ENCODE results near the gene KRT12. TPM values are rescaled to one million over a fixed set of nuclear protein-coding genes. Genes with fewer than 3 reads are reported as not detected.

The KRT12 gene
- polyA plus RNA-seq (not detected in 3 replicates), polyA minus RNA-seq (not detected in 3 replicates)
- not detected for polyA plus RNA-seq (2011; ENCODE audit: low read depth)
- not detected in 2 replicates for polyA plus RNA-seq (2011; cell fraction: cytosol; rRNA removed)
- polyA plus RNA-seq (2011; cell fraction: nucleus; rRNA removed): not detected in 2 replicates
- polyA plus RNA-seq (2012; ENCODE audit: low replicate concordance): 0.20 TPM in 1 of 2 replicates, not detected in the other
- not detected for polyA minus RNA-seq (2011; cell fraction: cytosol; rRNA and poly(A)+ RNA removed)
- not detected in 2 replicates for polyA minus RNA-seq (2011; cell fraction: nucleus; rRNA and poly(A)+ RNA removed)

GRCh38 chr17:40866838-40867237 is at the start of gene KRT12:
Gene KRT12 (minus strand): TSS chr17:40867223. CDS start chr17:40867186, 37 bp downstream.
- no peaks in the 10 kb centered on the region for H3K36me3 ChIP-seq (ENCODE audit: control insufficient read depth in 2 of 2, extremely low read depth in 1 of 2, insufficient read depth in 2 of 2, low read length in 2 of 2)
- H2AFZ ChIP-seq (ENCODE audit: control insufficient read depth, low read length): no peak within 1 kb of the TSS
- dilution Hi-C loops (cut with MboI; ENCODE audit: extremely low pct_ligation_motif_present, low sequenced_read_pairs): no loop called here
- no peak within 1 kb of the TSS for H3K27ac ChIP-seq (ENCODE audit: control insufficient read depth, insufficient read depth, low read length)
- TF ChIP-seq EZH2 (IDR thresholded peaks at IDR 0.05; ENCODE audit: low read length) (no peak), CTCF (optimal IDR thresholded peaks at IDR 0.05 in 1 of 3, IDR thresholded peaks at IDR 0.05 in 1 of 3, conservative IDR thresholded peaks at IDR 0.05 in 1 of 3; ENCODE audit: extremely low read depth in 1 of 3, insufficient read depth in 2 of 3, low read length in 3 of 3) (no peak)
- H3K9me3 ChIP-seq (ENCODE audit: control insufficient read depth, low read depth, low read length): no peaks in the 10 kb centered on the region
- no peak within 1 kb of the TSS for H3K4me3 ChIP-seq (ENCODE audit: control insufficient read depth in 2 of 3, extremely low read depth in 1 of 3, insufficient read depth in 2 of 3, low read depth in 1 of 3, low read length in 3 of 3)
- no peak within 1 kb of the TSS for H3K4me2 ChIP-seq (ENCODE audit: control insufficient read depth, extremely low read depth, insufficient read depth, low read depth, low read length)
- H3K27me3 ChIP-seq (ENCODE audit: control insufficient read depth, extremely low read depth, insufficient read depth, low read length): no peaks in the 10 kb centered on the region
- DNase-seq (ENCODE audit: low read depth, low spot score) (no peak), FAIRE-seq (no peak)
- no peaks in the 10 kb centered on the region for H3K79me2 ChIP-seq (ENCODE audit: control insufficient read depth, insufficient read depth, low read length)
- H3K4me1 ChIP-seq (ENCODE audit: control insufficient read depth, extremely low read depth, insufficient read depth, low read length): no peaks in the 10 kb centered on the region
- H4K20me1 ChIP-seq (ENCODE audit: control insufficient read depth, extremely low read depth, insufficient read depth, low read length): no peaks in the 10 kb centered on the region
- H3K9ac ChIP-seq (ENCODE audit: control insufficient read depth, extremely low read depth, insufficient read depth, low read length): no peak within 1 kb of the TSS
- no peaks in the 10 kb centered on the region for H3K9me1 ChIP-seq (ENCODE audit: control insufficient read depth, extremely low read depth, insufficient read depth, low read length)

- DNase-seq (ENCODE audit: low read depth, low spot score): peak; percentile 52
Measured at GRCh38 chr17:40916366-40916765, 49.3 kb upstream of the KRT12 start.

More at GRCh38 chr17:40916366-40916765, 49.3 kb upstream of the KRT12 start:
- Histone ChIP-seq H3K9ac (ENCODE audit: control insufficient read depth, extremely low read depth, insufficient read depth, low read length) (peak overlapping the region; percentile 58), H3K36me3 (ENCODE audit: control insufficient read depth in 2 of 2, extremely low read depth in 1 of 2, insufficient read depth in 2 of 2, low read length in 2 of 2) (no peaks in the 10 kb centered on the region), H3K9me3 (ENCODE audit: control insufficient read depth, low read depth, low read length) (no peaks in the 10 kb centered on the region), H3K27me3 (ENCODE audit: control insufficient read depth, extremely low read depth, insufficient read depth, low read length) (no peaks in the 10 kb centered on the region), H3K79me2 (ENCODE audit: control insufficient read depth, insufficient read depth, low read length) (no peaks in the 10 kb centered on the region), H3K27ac (ENCODE audit: control insufficient read depth, insufficient read depth, low read length) (peak overlapping the region; percentile 99), H2AFZ (ENCODE audit: control insufficient read depth, low read length) (peak overlapping the region; percentile 64), H4K20me1 (ENCODE audit: control insufficient read depth, extremely low read depth, insufficient read depth, low read length) (no peaks in the 10 kb centered on the region), H3K4me2 (ENCODE audit: control insufficient read depth, extremely low read depth, insufficient read depth, low read depth, low read length) (no peak overlapping the region), H3K4me1 (ENCODE audit: control insufficient read depth, extremely low read depth, insufficient read depth, low read length) (peaks cover 41% of the 10 kb centered on the region), H3K4me3 (ENCODE audit: control insufficient read depth in 2 of 3, extremely low read depth in 1 of 3, insufficient read depth in 2 of 3, low read depth in 1 of 3, low read length in 3 of 3) (no peak overlapping the region), H3K9me1 (ENCODE audit: control insufficient read depth, extremely low read depth, insufficient read depth, low read length) (no peaks in the 10 kb centered on the region)
- FAIRE-seq: no peak
- TF ChIP-seq CTCF (optimal IDR thresholded peaks at IDR 0.05 in 1 of 3, IDR thresholded peaks at IDR 0.05 in 1 of 3, conservative IDR thresholded peaks at IDR 0.05 in 1 of 3; ENCODE audit: extremely low read depth in 1 of 3, insufficient read depth in 2 of 3, low read length in 3 of 3): no peak
- TF ChIP-seq EZH2 (IDR thresholded peaks at IDR 0.05; ENCODE audit: low read length): no peak
- dilution Hi-C loops (cut with MboI; ENCODE audit: extremely low pct_ligation_motif_present, low sequenced_read_pairs): no loop called here
